GM18861 (cell line): ENCODE measurements around the gene LMO2.
"Not testable (repeated sequence)": the region's sequence is repeated elsewhere in the genome, so short reads cannot be mapped to it uniquely, and the experiment has no call there.

Experiments used
- ATAC-seq: cut with Tn5 transposase; IDR thresholded peaks from one replicate; pipeline ENCODE4 v1.9.1; 2021; ENCODE audit not compliant: unreplicated experiment

LMO2 gene

DNA sequence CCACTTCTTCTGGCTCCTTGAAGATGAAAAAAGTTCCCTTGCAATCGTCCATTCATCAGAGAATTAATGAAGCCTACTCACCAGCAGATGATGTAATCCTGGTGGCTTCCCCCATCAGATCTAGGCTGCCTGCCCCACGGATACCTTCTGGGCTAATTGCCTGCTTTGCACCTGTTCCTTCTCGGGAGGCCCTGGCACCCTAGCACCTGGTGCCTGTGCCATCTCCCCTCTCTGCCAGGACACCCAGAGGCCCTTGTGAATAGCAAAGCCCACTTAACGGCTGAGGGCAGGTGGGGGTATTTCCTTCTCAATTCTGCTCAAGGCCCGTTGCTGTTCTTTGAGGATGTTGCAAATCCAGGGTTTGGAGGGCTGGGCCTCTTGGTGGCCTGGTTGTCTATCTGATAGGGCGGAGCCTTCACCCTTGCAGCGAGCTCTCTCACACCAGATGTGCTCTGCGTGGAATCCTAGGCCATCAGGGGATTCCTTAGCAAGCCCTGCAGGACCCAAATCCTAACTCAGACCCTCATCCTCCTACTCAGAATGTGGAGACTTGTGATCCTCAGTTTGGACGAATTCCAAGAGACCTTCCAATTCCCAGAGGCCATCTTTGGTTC, at the start of gene LMO2:
LMO2 (minus strand) TSS at position 363 of the 614 bp plus-strand sequence. CDS start 22,360 bp downstream, outside the sequence.
- ATAC-seq, result no peak

DNA sequence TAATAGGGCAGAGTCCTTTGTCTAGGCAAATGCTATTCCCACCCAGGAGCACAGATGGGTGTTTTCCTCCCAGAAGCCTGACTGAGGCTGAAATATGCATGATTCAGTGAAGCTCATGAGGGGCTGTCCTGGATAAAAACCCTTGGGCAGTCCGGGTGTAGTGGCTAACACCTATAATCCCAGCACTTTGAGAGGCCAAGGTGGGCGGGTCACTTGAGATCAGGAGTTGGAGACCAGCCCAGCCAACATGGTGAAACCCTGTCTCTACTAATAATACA, 48.6 kb upstream of the LMO2 start:
- ATAC-seq, result no peak

DNA sequence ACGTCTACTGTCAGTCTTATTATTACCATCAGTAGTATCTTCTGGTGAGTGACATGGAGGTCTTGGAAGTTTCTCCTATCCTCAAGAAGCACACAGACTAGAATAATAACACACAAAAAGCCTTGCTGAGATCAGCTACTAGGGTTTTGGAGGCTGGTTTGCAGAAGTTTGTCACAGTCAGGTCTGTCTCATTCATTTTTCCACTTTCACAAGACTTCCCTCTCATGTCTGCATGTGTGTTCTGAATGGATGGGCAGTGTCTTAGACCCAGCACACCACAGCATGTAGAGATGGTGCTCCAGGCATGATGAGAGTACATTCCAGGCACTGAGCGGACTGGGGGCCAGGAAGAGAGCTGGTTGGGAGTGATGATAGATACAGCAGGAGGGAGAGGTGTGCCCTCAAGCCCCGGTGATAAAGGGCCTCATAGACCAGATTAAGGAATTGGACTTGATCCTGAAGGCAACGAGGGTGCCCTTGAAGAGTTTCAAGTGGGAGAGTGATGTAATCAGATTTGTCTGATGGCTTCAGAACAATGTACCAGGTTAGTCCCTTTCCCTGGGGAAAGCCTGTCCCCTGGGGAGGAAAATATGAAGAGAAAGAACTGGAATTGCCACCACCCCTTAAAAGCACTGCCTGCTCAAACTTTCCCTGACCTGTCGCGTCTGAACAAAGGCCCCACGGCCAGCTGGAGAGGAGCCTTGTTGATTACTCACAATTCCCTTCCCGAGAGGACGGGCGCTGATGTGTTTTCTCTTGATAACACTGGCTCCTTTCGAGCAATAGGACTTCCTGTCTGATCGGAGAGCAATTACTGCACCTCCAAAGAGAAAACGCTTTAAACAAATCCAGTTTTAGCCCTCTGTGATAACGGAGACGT, 45.1 kb upstream of the LMO2 start:
- ATAC-seq, result no peak

DNA sequence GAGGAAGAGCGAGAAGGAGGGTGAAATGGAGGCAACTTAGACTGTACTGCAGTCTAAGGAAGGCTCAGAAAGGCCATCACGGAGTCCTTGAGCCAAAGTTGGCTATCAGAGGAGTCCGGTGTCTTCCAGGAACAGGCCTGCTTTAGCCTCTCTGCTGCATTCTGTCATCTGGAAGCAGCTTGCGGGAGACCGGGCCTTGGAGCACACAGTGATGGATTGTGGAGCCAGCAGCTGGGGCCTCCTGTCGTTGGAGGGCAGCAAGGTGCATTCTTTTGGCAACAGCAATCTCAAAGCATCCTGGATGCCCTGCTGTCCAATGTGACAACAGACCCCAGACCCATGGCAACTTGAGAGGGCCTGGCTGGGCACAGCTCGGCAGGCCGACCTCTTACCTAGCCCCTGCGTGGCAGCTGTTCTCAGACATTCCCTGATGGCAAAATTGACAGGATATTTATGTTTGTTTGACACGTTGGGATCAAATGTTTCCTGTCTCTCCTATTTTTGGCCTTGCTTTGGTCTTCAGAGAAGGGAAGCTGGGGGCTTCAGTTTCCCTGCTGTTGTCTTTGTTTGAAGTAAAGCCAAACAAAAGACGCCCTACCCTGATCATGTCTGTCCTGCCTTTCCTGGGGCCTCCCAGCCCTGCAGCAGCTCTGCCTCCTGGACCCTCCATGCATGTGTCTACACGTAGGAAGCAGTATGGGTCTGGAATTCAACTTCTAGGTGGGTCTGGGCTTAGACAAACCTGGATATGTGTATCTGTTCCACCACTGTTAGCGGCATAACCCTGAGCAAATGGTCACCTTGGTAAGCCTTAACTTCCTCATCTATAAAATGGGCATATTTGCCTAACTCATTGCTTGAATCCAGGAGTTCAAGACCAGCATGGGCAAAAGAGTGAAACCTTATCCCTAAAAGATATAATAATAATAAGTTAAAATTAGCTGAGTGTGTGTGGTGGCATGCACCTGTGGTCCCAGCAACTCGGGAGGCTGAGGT, 43.9 kb upstream of the LMO2 start:
- ATAC-seq, result no peak

DNA sequence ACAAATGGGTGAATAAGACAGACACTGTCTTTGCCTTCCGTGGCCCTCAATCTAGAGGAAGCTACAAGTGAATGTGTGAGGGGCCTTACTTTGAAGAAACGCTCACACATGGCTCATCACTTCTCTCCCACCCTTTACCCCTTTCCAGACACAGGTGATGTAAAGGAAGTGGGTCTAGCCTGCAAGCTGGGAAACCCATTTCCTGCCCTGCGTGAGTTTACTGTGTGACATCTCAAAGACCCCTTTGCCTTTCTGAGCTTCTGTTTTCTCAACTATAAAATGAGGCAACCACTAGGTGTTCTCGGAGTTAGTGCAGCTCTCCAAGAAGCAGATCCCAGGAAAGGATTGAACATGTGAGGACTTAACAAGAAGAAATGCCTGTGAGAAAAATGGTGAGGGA, 43.1 kb upstream of the LMO2 start:
- ATAC-seq, result no peak

DNA sequence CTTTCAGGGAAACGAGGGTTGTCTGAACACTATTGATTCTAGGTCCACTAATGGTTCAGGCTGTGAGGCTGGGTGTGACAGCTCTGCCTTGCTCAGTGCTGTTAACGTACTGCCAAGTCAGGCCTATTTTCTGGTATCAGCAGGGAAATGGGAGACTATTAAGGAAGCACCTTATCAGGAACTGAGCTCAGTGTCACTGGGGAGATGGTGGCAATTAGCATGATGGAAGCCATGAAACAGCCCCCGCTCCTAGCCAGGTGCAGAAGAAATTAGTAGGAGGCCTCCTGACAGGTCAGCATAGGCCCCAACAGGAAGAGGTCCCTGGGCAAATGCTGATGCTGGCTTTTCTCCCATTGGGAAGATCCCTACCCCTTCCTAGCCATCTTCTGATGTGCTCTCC, 42.6 kb upstream of the LMO2 start:
- no peak for ATAC-seq

DNA sequence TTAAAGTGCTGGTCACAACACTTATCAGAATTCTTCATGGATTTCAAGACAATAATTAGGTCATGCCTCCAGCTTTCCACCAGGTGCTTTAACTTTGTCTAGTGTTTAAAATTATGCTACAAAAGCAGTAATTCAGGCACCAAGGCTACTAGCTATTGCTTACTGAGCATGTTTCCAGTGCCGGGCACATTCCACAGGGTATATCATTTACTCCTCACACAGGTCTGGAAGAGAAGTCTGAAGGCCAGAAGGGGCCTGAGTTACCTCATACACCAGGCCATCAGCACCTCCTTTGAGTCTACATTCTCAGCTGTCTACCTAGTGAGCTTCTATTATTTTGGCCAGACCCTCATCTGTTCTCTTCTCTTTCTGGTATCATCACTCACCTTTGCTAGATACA, 41.7 kb upstream of the LMO2 start:
- ATAC-seq, result no peak

DNA sequence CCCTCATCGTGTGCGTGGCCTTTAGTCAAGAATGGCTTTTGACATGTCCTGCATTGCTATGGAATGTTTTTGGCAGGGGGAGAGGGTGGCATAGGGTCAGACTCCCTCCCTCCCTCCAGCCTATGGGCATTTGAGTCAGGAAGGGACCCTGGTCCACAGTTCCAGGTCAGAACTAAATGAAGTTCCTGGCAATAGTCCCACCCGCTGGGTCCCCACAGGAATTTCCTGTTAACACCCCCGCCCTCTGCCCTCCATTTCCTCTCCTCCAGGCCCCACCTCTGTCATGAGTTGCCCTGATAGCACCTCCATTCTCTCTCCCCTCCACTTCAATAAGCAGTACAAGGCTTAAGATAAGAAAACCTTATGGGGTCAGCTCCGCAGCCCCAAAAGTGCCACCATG, 40.8 kb upstream of the LMO2 start:
- ATAC-seq, result no peak

DNA sequence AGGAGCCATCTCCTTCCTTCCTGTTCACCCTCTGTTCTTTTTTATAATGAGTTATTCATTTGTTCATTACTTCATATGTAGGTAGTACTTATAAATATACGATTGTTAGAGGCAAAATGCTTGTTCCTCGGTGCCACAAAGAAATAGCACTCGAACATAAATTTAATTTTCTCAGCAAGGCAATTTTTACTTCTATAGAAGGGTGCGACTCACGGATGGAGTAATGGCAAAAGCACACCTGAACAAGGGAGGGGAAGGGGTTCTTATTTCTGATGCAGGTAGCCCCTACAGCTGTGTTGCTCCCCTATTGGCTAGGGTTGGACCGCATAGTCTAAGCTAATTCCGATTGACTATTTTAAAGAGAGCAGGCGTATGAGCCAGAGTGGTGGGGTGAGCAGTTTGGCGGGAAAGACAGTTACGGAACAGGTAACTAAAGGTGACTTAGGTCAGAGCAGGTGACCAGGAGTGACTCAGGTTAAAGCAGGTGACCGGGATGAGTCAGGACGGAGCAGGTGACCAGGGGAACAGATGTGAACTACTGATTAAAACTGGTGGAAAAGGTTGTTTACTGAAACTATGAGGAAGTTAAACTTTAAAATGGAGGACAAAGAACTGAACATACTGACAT, 40.0 kb upstream of the LMO2 start:
- ATAC-seq, result not testable (repeated sequence)

DNA sequence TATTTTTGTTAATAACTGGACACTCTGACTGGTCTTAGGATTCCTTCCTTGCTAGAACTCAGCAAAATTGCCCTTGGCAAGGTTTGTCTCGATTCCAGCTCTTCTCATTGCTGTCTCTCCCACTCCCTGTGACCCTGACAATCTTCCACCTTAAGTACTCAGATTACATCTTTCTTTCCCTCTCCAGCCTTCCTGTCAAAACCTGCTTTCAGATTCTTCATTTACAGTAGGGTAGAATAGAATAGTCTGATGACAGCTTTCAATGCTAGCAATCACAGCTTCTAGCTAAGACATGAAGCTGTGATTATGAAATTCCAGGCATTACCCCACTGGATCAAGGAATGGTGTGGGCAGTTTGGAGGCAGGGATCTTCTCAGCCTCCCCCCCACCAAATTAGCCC, 39.2 kb upstream of the LMO2 start:
- no peak for ATAC-seq

DNA sequence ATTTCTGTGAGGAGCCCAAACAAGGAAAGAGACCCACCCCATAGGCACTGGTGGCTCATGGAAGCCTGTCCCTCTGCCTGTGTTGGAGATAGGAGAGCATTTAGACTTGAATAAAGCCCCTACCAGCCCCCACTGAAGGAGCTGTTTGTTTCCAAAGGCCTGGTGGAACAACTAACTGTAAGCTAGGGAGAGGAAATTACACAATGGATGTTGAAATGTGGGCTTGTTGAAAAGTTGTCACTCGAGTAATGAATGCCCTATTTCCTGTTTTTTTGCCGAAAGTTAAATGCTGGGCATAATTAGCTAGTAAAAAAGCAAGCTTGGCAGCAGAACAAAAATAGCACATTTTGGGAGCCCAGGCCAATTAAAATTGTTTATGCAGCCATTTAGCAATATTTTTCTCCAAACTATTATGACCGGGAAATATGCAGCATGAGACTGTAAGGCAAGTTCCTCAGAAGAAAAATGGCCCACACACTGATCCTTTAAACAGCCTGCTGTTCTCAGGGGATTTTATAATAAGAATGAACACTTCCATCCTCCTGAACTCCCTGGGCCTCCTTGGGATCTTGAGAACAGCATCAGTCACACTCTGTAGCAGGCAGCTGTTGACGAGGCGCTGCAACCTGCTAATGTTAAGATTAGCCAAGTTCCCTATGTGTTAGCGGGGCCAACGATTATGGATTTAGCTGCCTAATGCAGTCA, 38.6 kb upstream of the LMO2 start:
- ATAC-seq, result no peak

DNA sequence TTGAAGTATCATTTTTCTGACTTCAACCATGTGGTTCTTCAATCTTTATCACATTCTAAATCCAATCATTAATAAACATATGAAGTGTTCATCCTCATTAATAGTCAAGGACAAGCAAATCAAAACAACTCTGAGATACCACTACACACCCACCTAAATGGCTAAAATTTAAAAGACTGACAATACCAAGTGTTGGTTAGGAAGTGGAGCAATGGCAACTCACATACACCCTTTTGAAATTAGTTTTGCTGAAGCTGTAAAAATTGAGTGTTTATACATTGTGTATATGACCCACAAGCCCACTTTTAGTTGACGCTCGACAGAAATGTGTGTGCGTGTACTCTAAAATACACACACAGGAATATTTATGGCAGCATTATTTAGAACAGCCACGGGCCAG, 36.7 kb upstream of the LMO2 start:
- ATAC-seq, result no peak

DNA sequence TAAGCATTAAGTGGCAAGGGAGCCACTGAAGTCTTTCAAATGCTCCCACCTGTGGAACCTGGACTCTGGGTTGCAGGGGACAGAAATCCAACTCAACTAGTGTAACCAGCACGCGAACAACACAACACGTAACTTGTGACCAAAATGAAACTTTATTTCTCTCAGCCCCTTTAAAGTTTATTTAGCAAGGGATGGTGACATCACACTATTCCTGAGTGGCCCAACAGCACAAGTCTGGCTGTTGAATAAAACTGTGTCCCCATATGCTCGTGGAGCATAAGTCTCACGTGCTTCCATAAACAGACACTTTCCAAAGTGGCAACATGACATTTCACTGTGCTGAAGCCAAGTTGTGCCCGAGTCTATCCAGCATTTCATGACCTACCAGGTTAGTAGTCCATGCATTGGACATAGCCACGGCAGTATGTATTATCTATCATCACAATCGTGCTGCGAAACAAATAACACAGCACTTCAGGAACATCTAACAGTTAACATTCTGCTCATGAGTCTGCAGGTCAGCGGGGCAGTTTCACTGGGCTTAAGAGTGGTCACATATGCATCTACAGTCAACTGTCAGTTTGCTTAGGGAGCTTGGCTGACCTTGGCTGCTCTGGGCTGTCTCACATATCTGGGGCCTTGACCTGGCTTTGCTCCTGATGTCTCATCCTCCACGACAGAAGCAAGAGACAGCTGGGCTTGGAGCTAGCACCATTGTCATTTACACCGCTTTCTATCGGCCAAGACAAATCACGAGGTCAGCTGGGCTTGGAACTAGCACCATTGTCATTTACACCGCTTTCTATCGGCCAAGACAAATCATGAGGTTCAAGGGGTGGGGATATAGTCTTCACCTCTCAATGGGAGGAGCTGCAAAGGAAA, 35.0 kb upstream of the LMO2 start:
- no peak for ATAC-seq

DNA sequence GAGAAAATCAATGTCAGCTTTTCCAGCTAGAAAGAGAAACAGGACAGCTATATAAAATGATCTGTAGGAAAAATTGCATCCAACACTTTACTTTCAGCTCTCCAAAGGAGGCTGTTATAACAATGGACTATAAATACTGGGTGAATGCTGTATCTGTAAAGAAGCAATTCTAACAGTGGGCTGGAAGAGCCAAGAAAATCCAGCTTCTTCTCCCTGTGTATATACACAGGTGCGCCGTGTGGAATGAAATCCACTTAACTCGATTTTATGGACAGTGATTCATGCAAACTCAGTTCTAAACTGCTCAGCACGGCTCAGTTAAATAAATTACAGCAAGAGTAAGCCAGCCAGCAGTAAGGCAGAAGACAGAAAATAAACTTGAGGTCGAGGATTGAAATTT, 32.5 kb upstream of the LMO2 start:
- ATAC-seq, result no peak

DNA sequence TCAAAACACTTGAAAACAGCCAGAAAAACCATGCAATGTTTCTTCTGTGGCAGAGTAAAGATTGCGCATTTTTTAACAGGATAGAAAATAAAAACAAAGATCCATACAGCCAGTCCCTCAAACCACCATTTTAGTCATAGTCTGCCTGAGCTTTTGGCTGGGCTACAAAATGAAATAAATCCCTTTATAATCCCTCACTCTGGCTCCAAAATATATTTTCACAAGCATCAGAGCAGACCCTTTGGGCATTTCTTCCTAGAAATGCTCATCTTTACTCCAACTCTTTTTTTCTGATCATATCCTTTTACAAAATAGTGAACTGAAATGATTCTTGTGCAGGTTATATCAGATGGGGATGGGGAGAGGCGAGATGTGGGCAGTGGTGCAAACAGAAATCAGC, 31.8 kb upstream of the LMO2 start:
- no peak for ATAC-seq

DNA sequence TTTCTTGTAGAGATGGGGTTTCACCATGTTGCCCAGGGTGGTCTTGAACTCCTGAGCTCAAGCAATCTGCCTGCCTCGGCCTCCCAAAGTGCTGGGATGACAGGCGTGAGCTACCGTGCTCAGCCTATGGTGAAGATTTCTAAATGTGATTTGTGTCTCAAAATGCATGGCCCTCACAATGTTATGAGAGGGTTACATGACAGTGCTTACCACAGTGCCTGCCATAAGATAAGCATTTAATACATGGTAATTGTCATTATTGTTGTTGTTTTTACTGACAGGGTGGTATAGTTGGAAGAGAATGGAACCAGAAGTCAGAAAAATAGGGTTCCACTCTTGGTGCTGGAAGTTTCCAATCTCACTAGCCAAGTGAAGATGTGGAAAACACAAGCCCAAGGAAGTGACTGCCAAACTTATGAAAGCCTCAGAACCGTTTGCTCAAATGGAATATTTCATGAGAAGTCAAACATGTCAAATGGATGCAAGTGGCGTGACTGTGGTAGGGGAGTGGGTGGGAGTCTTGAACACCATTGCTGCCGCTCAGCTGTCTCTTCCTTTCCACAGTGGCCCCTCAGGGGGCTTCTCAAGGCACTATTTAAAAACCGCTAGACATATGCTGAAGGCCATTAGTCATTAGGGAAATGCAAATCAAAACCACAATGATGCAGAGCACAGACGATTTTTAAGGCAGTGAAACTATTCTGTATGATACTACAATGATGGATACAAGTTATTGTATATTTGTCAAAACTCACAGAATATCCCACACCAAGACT, 29.1 kb upstream of the LMO2 start:
- ATAC-seq, result peak; percentile 97

DNA sequence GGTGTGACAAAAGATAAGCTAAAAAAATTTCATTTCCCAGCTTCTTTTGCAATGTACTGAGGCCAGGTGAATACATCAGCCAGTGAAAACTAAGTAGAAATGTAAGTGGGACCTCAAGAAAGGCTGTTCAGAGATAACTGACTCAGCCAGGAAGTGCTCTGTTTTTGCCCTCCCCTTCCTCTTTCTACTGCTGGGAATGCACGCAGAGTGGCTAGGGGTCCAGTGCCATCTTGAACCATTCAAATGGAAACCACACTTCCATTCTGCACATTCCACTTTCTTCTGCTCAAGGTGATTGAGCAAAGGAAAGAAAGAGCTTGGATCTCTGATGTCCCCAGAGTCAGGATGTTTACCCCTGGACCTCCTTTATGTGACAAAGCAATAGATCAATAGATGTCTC, 27.8 kb upstream of the LMO2 start:
- ATAC-seq, result no peak

DNA sequence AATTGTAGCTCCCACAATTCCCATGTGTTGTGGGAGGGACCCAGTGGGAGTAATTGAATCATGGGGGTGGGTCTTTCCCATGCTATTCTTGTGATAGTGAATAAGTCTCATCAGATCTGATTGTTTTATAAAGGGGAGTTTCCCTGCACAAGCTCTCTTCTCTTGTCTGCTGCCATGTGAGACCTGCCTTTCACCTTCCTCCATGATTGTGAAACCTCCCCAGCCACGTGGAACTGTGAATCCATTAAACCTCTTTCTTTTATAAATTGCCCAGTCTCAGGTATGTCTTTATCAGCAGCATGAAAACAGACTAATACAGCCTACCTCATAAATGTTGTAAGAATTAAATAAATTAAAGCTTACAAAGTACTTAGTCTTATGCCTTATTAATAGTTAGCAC, 25.5 kb upstream of the LMO2 start:
- ATAC-seq, result not testable (repeated sequence)

DNA sequence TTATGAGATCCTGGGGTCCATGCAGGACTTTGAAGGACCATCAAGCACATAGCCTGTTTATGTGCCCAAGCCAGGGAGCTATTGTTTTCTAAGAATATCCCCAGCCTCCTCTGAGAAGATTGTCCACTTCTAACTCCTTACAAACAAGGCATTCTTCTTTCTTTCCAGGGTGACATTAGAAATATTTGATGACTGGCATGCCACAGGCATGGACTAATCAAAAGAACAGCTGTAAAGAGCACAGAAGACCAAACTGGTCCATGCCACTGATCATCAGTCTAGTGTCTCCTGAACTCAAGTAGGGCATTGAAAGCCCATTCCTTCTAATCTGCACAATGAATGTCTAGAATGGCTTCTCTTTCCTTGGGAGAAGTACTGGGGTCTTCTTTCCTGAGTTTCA, 24.9 kb upstream of the LMO2 start:
- ATAC-seq, result no peak
